ENCODE data around the gene NIFK.
"Not testable (repeated sequence)": the region's sequence is repeated elsewhere in the genome, so short reads cannot be mapped to it uniquely, and the experiment has no call there.

The NIFK gene

GRCh38 chr2:121694398-121695170 is 42.1 kb downstream of the NIFK start:
- DNase-seq (ENCODE audit: low spot score) = no peak

- DNase-seq (ENCODE audit: low spot score) = not testable (repeated sequence)
Measured at GRCh38 chr2:121690572-121690971, 46.1 kb downstream of the NIFK start.

- no peak for DNase-seq (ENCODE audit: low spot score)
Measured at GRCh38 chr2:121690095-121690494, 46.6 kb downstream of the NIFK start.

- DNase-seq (ENCODE audit: low spot score) = peak; percentile 40
Measured at GRCh38 chr2:121689356-121689755, 47.3 kb downstream of the NIFK start.

GRCh38 chr2:121688820-121689219 is 47.9 kb downstream of the NIFK start:
- no peak for DNase-seq (ENCODE audit: low spot score)

GRCh38 chr2:121686902-121687301 is 49.8 kb downstream of the NIFK start:
- no peak for DNase-seq (ENCODE audit: low spot score)

GRCh38 chr2:121686218-121686617 is 50.5 kb downstream of the NIFK start:
- no peak for DNase-seq (ENCODE audit: low spot score)

- DNase-seq (ENCODE audit: low spot score) = no peak
Measured at GRCh38 chr2:121682396-121683298, 54.0 kb downstream of the NIFK start.

GRCh38 chr2:121677855-121678254 is 58.8 kb downstream of the NIFK start:
- no peak for DNase-seq (ENCODE audit: low spot score)
